ENCODE measurements around the gene ENO2. TPM values are rescaled to one million over a fixed set of nuclear protein-coding genes. Genes with fewer than 3 reads are reported as not detected.

The ENO2 gene
- total RNA-seq, 1 experiment from 2014 or later: 33.5 TPM

DNA sequence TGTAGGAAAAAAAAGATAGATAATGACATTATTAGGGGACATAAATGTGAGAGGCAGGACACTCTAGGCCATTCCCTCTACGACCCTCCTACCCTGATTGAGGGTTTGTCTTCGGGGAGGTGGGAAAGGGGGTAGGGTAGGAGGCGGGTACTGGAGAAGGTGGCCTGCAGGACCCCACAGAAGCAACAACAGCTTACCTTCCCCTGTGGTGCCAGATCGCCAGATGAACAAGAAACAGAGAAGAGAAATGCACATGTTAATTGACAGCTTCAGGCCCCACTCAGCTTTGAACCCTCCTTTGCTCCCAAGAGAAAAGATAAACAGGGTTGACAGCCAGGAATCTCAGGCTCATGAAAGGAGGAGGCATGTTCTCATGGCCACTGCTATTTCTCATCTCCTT is 51.3 kb downstream of the ENO2 start:
- BruUV-seq (replicated peaks): no TSS peak
- Histone ChIP-seq H3K4me3 (ENCODE audit: low read depth in 2 of 2, low read length in 2 of 2) (no peak overlapping the region), H3K27me3 (ENCODE audit: control insufficient read depth, insufficient read depth, low read length) (no peaks in the 10 kb centered on the region), H3K9me3 (ENCODE audit: control insufficient read depth, insufficient read depth, low read depth, low read length) (no peaks in the 10 kb centered on the region), H3K4me1 (ENCODE audit: control insufficient read depth, insufficient read depth, low read length) (peaks cover 26% of the 10 kb centered on the region), H3K27ac (ENCODE audit: low read length) (no peak overlapping the region; the same call in 1 of the 2 replicates), H3K36me3 (ENCODE audit: control insufficient read depth, insufficient read depth, low read length) (peaks cover 16% of the 10 kb centered on the region)
- CTCF ChIA-PET: no interaction called here
- no peak for ATAC-seq
- TF ChIP-seq TCF7L2 (IDR thresholded peaks at IDR 0.05; ENCODE audit: low read depth, low read length) (no peak), POLR2AphosphoS5 (IDR thresholded peaks at IDR 0.05; ENCODE audit: low read depth, low read length) (no peak), SIN3A (IDR thresholded peaks at IDR 0.05; ENCODE audit: borderline replicate concordance, insufficient read depth, low read depth, low read length) (no peak)
- TF ChIP-seq, protein P1, sequence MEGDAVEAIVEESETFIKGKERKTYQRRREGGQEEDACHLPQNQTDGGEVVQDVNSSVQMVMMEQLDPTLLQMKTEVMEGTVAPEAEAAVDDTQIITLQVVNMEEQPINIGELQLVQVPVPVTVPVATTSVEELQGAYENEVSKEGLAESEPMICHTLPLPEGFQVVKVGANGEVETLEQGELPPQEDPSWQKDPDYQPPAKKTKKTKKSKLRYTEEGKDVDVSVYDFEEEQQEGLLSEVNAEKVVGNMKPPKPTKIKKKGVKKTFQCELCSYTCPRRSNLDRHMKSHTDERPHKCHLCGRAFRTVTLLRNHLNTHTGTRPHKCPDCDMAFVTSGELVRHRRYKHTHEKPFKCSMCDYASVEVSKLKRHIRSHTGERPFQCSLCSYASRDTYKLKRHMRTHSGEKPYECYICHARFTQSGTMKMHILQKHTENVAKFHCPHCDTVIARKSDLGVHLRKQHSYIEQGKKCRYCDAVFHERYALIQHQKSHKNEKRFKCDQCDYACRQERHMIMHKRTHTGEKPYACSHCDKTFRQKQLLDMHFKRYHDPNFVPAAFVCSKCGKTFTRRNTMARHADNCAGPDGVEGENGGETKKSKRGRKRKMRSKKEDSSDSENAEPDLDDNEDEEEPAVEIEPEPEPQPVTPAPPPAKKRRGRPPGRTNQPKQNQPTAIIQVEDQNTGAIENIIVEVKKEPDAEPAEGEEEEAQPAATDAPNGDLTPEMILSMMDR (IDR thresholded peaks at IDR 0.05): no peak
- TF ChIP-seq, protein P2, sequence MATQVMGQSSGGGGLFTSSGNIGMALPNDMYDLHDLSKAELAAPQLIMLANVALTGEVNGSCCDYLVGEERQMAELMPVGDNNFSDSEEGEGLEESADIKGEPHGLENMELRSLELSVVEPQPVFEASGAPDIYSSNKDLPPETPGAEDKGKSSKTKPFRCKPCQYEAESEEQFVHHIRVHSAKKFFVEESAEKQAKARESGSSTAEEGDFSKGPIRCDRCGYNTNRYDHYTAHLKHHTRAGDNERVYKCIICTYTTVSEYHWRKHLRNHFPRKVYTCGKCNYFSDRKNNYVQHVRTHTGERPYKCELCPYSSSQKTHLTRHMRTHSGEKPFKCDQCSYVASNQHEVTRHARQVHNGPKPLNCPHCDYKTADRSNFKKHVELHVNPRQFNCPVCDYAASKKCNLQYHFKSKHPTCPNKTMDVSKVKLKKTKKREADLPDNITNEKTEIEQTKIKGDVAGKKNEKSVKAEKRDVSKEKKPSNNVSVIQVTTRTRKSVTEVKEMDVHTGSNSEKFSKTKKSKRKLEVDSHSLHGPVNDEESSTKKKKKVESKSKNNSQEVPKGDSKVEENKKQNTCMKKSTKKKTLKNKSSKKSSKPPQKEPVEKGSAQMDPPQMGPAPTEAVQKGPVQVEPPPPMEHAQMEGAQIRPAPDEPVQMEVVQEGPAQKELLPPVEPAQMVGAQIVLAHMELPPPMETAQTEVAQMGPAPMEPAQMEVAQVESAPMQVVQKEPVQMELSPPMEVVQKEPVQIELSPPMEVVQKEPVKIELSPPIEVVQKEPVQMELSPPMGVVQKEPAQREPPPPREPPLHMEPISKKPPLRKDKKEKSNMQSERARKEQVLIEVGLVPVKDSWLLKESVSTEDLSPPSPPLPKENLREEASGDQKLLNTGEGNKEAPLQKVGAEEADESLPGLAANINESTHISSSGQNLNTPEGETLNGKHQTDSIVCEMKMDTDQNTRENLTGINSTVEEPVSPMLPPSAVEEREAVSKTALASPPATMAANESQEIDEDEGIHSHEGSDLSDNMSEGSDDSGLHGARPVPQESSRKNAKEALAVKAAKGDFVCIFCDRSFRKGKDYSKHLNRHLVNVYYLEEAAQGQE (IDR thresholded peaks at IDR 0.05; ENCODE audit: insufficient read depth in 1 of 2, low read depth in 2 of 2, low read length in 1 of 2): no peak
- POLR2A ChIA-PET: no interaction called here
- DNase-seq (ENCODE audit: low read depth, low spot score): no peak
- intact Hi-C loops (cut with micrococcal nuclease; ENCODE audit: unreplicated experiment): no loop called here
- in situ Hi-C loops (cut with HindIII; ENCODE audit: low pct_unique_long_range_greater_than_20kb, low sequenced_read_pairs): no loop called here

- DNase-seq (ENCODE audit: low read depth, low spot score) (no peak), ATAC-seq (no peak)
- peaks cover 24% of the 10 kb centered on the region for H3K4me1 ChIP-seq (ENCODE audit: control insufficient read depth, insufficient read depth, low read length)
- TF ChIP-seq, protein P2 (IDR thresholded peaks at IDR 0.05; ENCODE audit: insufficient read depth in 1 of 2, low read depth in 2 of 2, low read length in 1 of 2): no peak
- TF ChIP-seq, protein P1 (IDR thresholded peaks at IDR 0.05): no peak
- no peak for TF ChIP-seq TCF7L2 (IDR thresholded peaks at IDR 0.05; ENCODE audit: low read depth, low read length)
- TF ChIP-seq POLR2AphosphoS5 (IDR thresholded peaks at IDR 0.05; ENCODE audit: low read depth, low read length): no peak
- no peak for TF ChIP-seq SIN3A (IDR thresholded peaks at IDR 0.05; ENCODE audit: borderline replicate concordance, insufficient read depth, low read depth, low read length)
- no peak overlapping the region for H3K4me3 ChIP-seq (ENCODE audit: low read depth in 2 of 2, low read length in 2 of 2)
- H3K36me3 ChIP-seq (ENCODE audit: control insufficient read depth, insufficient read depth, low read length): peaks cover 16% of the 10 kb centered on the region
- CTCF ChIA-PET: no interaction called here
- H3K27me3 ChIP-seq (ENCODE audit: control insufficient read depth, insufficient read depth, low read length): no peaks in the 10 kb centered on the region
- in situ Hi-C loops (cut with HindIII; ENCODE audit: low pct_unique_long_range_greater_than_20kb, low sequenced_read_pairs): no loop called here
- H3K9me3 ChIP-seq (ENCODE audit: control insufficient read depth, insufficient read depth, low read depth, low read length): no peaks in the 10 kb centered on the region
- BruUV-seq (replicated peaks): no TSS peak
- H3K27ac ChIP-seq (ENCODE audit: low read length): no peak overlapping the region
- intact Hi-C loops (cut with micrococcal nuclease; ENCODE audit: unreplicated experiment): no loop called here
- POLR2A ChIA-PET: no interaction called here
Measured at GRCh38 chr12:6966351-6966750, 52.0 kb downstream of the ENO2 start.
